ENCODE results near the gene UBE2K. TPM values are rescaled to one million over a fixed set of nuclear protein-coding genes. Genes with fewer than 3 reads are reported as not detected.

The UBE2K gene
- total RNA-seq, 2 experiments from 2014 or later = 35.9 to 41.3 TPM

- intact Hi-C loops (cut with DNase I, micrococcal nuclease) = no loop called here
- ChIA-PET CTCF (interaction anchor here (0.6 kb wide), 1 partner anchor 90 kb away, joined by 3 read pairs; no protein-coding TSS in a partner anchor), POLR2A (interaction anchor here (0.7 kb wide), 1 partner anchor 214 kb away, joined by 3 read pairs; no protein-coding TSS in a partner anchor)
- Histone ChIP-seq H3K4me3 (ENCODE audit: low read length) (no peak overlapping the region), H3K4me1 (ENCODE audit: insufficient read depth, low read length) (no peaks in the 10 kb centered on the region), H3K27me3 (ENCODE audit: control insufficient read depth in 1 of 2, insufficient read depth in 2 of 2, low read length in 2 of 2) (no peaks in the 10 kb centered on the region), H3K27ac (ENCODE audit: low read depth in 1 of 2, low read length in 2 of 2) (no peak overlapping the region), H3K36me3 (ENCODE audit: insufficient read depth, low read length) (peaks cover 8% of the 10 kb centered on the region), H3K9me3 (ENCODE audit: control insufficient read depth in 1 of 2, insufficient read depth in 1 of 2, low read length in 2 of 2) (no peaks in the 10 kb centered on the region)
- Mint-ChIP-seq H3K9me3 (no peaks in the 10 kb centered on the region), H3K4me3 (no peak overlapping the region), H3K36me3 (ENCODE audit: low read depth) (peaks cover 39% of the 10 kb centered on the region), H3K4me1 (ENCODE audit: low read depth) (no peaks in the 10 kb centered on the region), H3K27me3 (no peaks in the 10 kb centered on the region), H3K27ac (no peak overlapping the region)
- TF ChIP-seq CTCF (IDR thresholded peaks at IDR 0.05) = no peak
- no peak for ATAC-seq (ENCODE audit: poor library complexity)
- peak in 1 of 14 experiments; percentile 6 for DNase-seq
Measured at GRCh38 chr4:39821951-39822350, 124.0 kb downstream of the UBE2K start.

- H3K4me3 Mint-ChIP-seq = no peak overlapping the region
- H3K9me3 Mint-ChIP-seq = no peaks in the 10 kb centered on the region
- H3K27ac Mint-ChIP-seq = no peak overlapping the region
- no peak overlapping the region for H3K27ac ChIP-seq (ENCODE audit: low read depth in 1 of 2, low read length in 2 of 2)
- no peaks in the 10 kb centered on the region for H3K27me3 ChIP-seq (ENCODE audit: control insufficient read depth in 1 of 2, insufficient read depth in 2 of 2, low read length in 2 of 2)
- ATAC-seq (ENCODE audit: poor library complexity) (no peak), DNase-seq (no peak)
- ChIA-PET CTCF (interaction anchor here (0.6 kb wide), 1 partner anchor 89 kb away, joined by 3 read pairs; no protein-coding TSS in a partner anchor), POLR2A (interaction anchor here (0.6 kb wide), 1 partner anchor 184 kb away, joined by 3 read pairs; the partner anchor contains the start of gene SMIM14)
- H3K9me3 ChIP-seq (ENCODE audit: control insufficient read depth in 1 of 2, insufficient read depth in 1 of 2, low read length in 2 of 2) = no peaks in the 10 kb centered on the region
- intact Hi-C loops (cut with DNase I, micrococcal nuclease) = no loop called here
- peaks cover 8% of the 10 kb centered on the region for H3K36me3 ChIP-seq (ENCODE audit: insufficient read depth, low read length)
- H3K27me3 Mint-ChIP-seq = no peaks in the 10 kb centered on the region
- H3K36me3 Mint-ChIP-seq (ENCODE audit: low read depth) = peaks cover 46% of the 10 kb centered on the region
- no peak overlapping the region for H3K4me3 ChIP-seq (ENCODE audit: low read length)
- no peaks in the 10 kb centered on the region for H3K4me1 ChIP-seq (ENCODE audit: insufficient read depth, low read length)
- no peaks in the 10 kb centered on the region for H3K4me1 Mint-ChIP-seq (ENCODE audit: low read depth)
- no peak for TF ChIP-seq CTCF (IDR thresholded peaks at IDR 0.05)
Measured at GRCh38 chr4:39822662-39823061, 124.7 kb downstream of the UBE2K start.

DNA sequence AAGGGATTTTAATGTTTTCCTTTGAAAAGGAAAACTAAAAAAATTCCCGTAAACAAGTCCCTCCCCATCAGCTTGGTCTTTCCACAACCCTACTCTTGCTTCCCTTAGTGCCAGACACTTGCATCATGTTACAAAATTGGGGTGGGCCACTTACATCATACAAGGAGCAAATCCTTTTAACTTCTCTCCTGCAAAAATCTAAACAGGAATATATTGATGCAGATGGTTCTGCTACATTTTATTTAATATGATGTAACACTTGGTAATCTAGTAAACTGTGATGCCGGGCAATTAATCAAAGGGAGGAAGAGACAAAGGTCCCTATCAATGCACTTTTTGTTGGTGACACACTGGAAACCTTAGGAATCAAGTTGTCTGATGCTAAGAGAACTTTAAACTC, 125.3 kb downstream of the UBE2K start:
- DNase-seq (no peak), ATAC-seq (ENCODE audit: poor library complexity) (no peak)
- no peaks in the 10 kb centered on the region for H3K4me1 Mint-ChIP-seq (ENCODE audit: low read depth)
- no peak overlapping the region for H3K27ac ChIP-seq (ENCODE audit: low read depth in 1 of 2, low read length in 2 of 2)
- H3K36me3 ChIP-seq (ENCODE audit: insufficient read depth, low read length) = peaks cover 12% of the 10 kb centered on the region
- no peak overlapping the region for H3K27ac Mint-ChIP-seq
- ChIA-PET CTCF (no interaction called here), POLR2A (interaction anchor here (0.6 kb wide), 1 partner anchor 185 kb away, joined by 3 read pairs; the partner anchor contains the start of gene SMIM14)
- H3K9me3 Mint-ChIP-seq = no peaks in the 10 kb centered on the region
- no peak overlapping the region for H3K4me3 Mint-ChIP-seq
- H3K27me3 ChIP-seq (ENCODE audit: control insufficient read depth in 1 of 2, insufficient read depth in 2 of 2, low read length in 2 of 2) = no peaks in the 10 kb centered on the region
- peaks cover 51% of the 10 kb centered on the region for H3K36me3 Mint-ChIP-seq (ENCODE audit: low read depth)
- intact Hi-C loops (cut with DNase I, micrococcal nuclease) = no loop called here
- TF ChIP-seq CTCF (IDR thresholded peaks at IDR 0.05) = no peak
- H3K9me3 ChIP-seq (ENCODE audit: control insufficient read depth in 1 of 2, insufficient read depth in 1 of 2, low read length in 2 of 2) = no peaks in the 10 kb centered on the region
- H3K27me3 Mint-ChIP-seq = no peaks in the 10 kb centered on the region
- H3K4me1 ChIP-seq (ENCODE audit: insufficient read depth, low read length) = no peaks in the 10 kb centered on the region
- no peak overlapping the region for H3K4me3 ChIP-seq (ENCODE audit: low read length)

All from CD4-positive, alpha-beta T cell (primary cell).